Osteoblast (primary cell): Measurements from ENCODE around the gene MARCHF4. TPM values are rescaled to one million over a fixed set of nuclear protein-coding genes. Genes with fewer than 3 reads are reported as not detected.

ENCODE experiments used
- DNase-seq: peaks from one replicate; pipeline ENCODE4 v3.0.0; 2011; ENCODE audit warnings: low spot score, mixed read lengths; ENCODE audit not compliant: insufficient read length; ENCODE audit errors: missing footprints
- H2AFZ ChIP-seq: 2 replicates; pipeline ENCODE4 v1.6.0; 2011; ENCODE audit warnings: mild to moderate bottlenecking, low read length
- H3K27ac ChIP-seq: 2 replicates; pipeline ENCODE4 v1.5.1; 2011; ENCODE audit warnings: mild to moderate bottlenecking, low read depth, low read length, moderate library complexity
- H3K27me3 ChIP-seq: 2 replicates; pipeline ENCODE4 v1.6.0; 2012; ENCODE audit warnings: mild to moderate bottlenecking, control low read depth, inconsistent platforms, low read length, moderate library complexity; ENCODE audit not compliant: insufficient read depth
- H3K36me3 ChIP-seq: 2 replicates; pipeline ENCODE4 v1.5.1; 2011; ENCODE audit warnings: mild to moderate bottlenecking, low read length, control low read depth, moderate library complexity; ENCODE audit not compliant: insufficient read depth
- H3K4me1 ChIP-seq: 2 replicates; pipeline ENCODE4 v1.5.1; 2011; ENCODE audit warnings: mild to moderate bottlenecking, low read length, control low read depth, moderate library complexity; ENCODE audit not compliant: insufficient read depth
- H3K4me2 ChIP-seq: 2 replicates; pipeline ENCODE4 v1.6.0; 2011; ENCODE audit warnings: mild to moderate bottlenecking, low read length; ENCODE audit not compliant: insufficient read depth
- H3K4me3 ChIP-seq: fragments of 200-600 bp; sonication (generic); 3 replicates; pipeline ENCODE4 v1.5.1; 2012; ENCODE audit warnings: mild to moderate bottlenecking, low read length, inconsistent platforms; ENCODE audit not compliant: insufficient read depth
- H3K79me2 ChIP-seq: 2 replicates; pipeline ENCODE4 v1.6.0; 2012; ENCODE audit warnings: mild to moderate bottlenecking, low read length, control low read depth, inconsistent platforms; ENCODE audit not compliant: insufficient read depth
- H3K9me3 ChIP-seq: 2 replicates; pipeline ENCODE4 v1.5.1; 2011; ENCODE audit warnings: low read depth, low read length, control low read depth
- H4K20me1 ChIP-seq: 2 replicates; pipeline ENCODE4 v1.6.0; 2012; ENCODE audit warnings: mild to moderate bottlenecking, low read length, control low read depth; ENCODE audit not compliant: insufficient read depth
- CTCF ChIP-seq: IDR thresholded peaks from 2 replicates; pipeline ENCODE4 v1.5.1; 2011; ENCODE audit warnings: mild to moderate bottlenecking, low read depth, low read length, moderate library complexity; ENCODE audit errors: extremely low read depth
- total RNA-seq: library from RNA; depleted of rRNA; stranded (reverse); fragments of >200 nt; gene quantifications from 2 replicates; pipeline ENCODE4 v1.2.3, GENCODE V29; 2012

Gene MARCHF4
- total RNA-seq, 1 donor, result 0.72 TPM

DNA sequence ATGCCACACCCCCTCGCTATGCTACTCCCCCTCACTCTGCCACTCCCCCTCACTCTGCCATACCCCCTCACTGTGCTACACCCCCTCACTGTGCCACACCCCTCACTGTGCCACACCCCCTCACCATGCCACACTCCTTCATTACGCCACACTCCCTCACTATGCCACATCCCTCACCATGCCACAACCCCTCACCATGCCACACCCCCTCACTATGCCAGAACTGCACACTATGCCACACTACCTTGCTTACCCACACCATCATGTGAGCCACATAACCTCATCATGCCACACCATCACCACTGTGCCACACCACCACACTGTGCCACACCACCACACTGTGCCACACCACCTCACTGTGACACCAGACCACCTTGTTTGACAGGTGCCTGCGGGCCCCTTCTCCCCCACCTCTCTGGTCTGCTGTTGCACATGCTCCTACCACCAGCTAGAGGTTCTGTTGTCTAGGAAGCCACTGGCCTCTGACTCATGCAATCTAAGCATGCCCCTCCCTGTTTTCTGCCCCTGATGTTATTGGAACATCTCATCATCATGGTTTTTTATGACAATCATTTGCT, 22.0 kb downstream of the MARCHF4 start:
- no peaks in the 10 kb centered on the region for H3K36me3 ChIP-seq
- no peaks in the 10 kb centered on the region for H3K9me3 ChIP-seq
- no peak overlapping the region for H3K4me3 ChIP-seq
- no peaks in the 10 kb centered on the region for H4K20me1 ChIP-seq
- no peaks in the 10 kb centered on the region for H3K27me3 ChIP-seq
- no peak for TF ChIP-seq CTCF
- peak overlapping the region; percentile 14 for H3K27ac ChIP-seq
- H3K4me2 ChIP-seq, result no peak overlapping the region
- H3K4me1 ChIP-seq, result peaks cover 30% of the 10 kb centered on the region
- no peak overlapping the region for H2AFZ ChIP-seq
- DNase-seq, result no peak
- H3K79me2 ChIP-seq, result peaks cover 23% of the 10 kb centered on the region

DNA sequence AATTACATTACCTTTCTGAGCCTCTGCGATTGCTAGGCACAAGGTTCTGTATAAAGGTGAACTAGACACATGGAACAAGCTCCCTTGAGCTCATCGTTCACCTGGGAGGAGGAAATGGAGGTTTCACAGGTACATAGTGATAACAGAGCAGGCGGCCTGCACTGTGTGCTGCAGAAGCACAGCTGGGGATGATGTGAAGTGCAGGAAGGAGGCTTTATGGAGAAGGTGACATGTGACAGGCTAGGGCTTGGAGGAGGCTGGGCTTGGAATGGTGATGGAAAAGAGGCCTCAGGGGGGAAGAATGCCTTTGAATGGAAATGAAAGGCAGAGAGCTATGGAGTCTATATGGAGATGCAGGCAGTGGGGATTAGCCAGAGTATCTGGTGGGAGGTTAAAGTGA, 22.9 kb downstream of the MARCHF4 start:
- no peak overlapping the region for H3K27ac ChIP-seq
- H2AFZ ChIP-seq, result no peak overlapping the region
- TF ChIP-seq CTCF, result no peak
- H3K9me3 ChIP-seq, result no peaks in the 10 kb centered on the region
- no peak overlapping the region for H3K4me2 ChIP-seq
- no peaks in the 10 kb centered on the region for H4K20me1 ChIP-seq
- H3K27me3 ChIP-seq, result no peaks in the 10 kb centered on the region
- peaks cover 26% of the 10 kb centered on the region for H3K79me2 ChIP-seq
- H3K36me3 ChIP-seq, result no peaks in the 10 kb centered on the region
- no peak for DNase-seq
- H3K4me1 ChIP-seq, result peaks cover 38% of the 10 kb centered on the region
- no peak overlapping the region for H3K4me3 ChIP-seq

DNA sequence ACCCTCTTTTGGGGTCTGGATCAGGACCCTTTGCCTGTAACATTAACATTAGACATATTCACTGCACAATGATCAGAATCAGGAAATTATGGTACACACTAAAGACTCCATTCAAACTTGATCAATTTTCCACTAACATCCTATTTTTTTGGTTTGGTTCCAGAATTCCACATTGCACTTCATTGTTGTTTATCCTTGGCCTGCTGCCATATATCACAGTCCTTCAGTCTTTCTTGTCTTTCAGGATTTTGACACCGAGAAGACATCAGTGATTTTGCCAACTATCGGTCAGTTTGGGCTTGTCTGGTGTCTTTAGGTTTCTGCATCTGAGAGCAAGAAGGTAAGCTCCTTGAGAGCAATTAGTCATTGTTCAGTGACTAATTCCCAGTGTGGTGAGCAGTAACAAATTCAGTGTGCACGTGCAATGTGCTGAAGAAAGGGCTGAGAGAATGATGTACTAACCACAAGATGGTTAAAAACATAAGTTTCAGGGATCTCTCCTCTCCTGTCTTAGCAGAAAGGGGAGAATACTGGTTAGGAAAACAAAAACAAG, 23.5 kb downstream of the MARCHF4 start:
- Histone ChIP-seq H3K4me1 (peaks cover 40% of the 10 kb centered on the region), H2AFZ (no peak overlapping the region), H4K20me1 (no peaks in the 10 kb centered on the region), H3K4me2 (no peak overlapping the region), H3K27ac (no peak overlapping the region), H3K9me3 (no peaks in the 10 kb centered on the region), H3K36me3 (no peaks in the 10 kb centered on the region), H3K27me3 (no peaks in the 10 kb centered on the region), H3K4me3 (no peak overlapping the region), H3K79me2 (peaks cover 23% of the 10 kb centered on the region)
- TF ChIP-seq CTCF, result no peak
- DNase-seq, result peak; percentile 89

- no peak overlapping the region for H3K4me3 ChIP-seq
- no peaks in the 10 kb centered on the region for H4K20me1 ChIP-seq
- no peaks in the 10 kb centered on the region for H3K36me3 ChIP-seq
- no peak overlapping the region for H3K27ac ChIP-seq
- H3K4me1 ChIP-seq, result peaks cover 44% of the 10 kb centered on the region
- H3K27me3 ChIP-seq, result no peaks in the 10 kb centered on the region
- no peak for TF ChIP-seq CTCF
- no peak for DNase-seq
- H3K9me3 ChIP-seq, result no peaks in the 10 kb centered on the region
- peaks cover 19% of the 10 kb centered on the region for H3K79me2 ChIP-seq
- H3K4me2 ChIP-seq, result no peak overlapping the region
- H2AFZ ChIP-seq, result no peak overlapping the region
Observed at GRCh38 chr2:216346781-216347180, 25.5 kb downstream of the MARCHF4 start.
